CD4-positive, alpha-beta T cell treated with Interferon gamma for 1 hour (primary cell): ENCODE results near the gene NTRK1.
"Not testable (repeated sequence)": the region's sequence is repeated elsewhere in the genome, so short reads cannot be mapped to it uniquely, and the experiment has no call there.

Experiments
- DNase-seq: peaks from one replicate; pipeline ENCODE4 v3.0.0-alpha.2; 2020

NTRK1 gene

GRCh38 chr1:156920233-156921052 lies 59.8 kb downstream of the NTRK1 start, which contains the start of gene LRRC71:
Gene LRRC71 (plus strand): TSS chr1:156920632. CDS start chr1:156920804, 172 bp downstream.
- peak; percentile 29 for DNase-seq

GRCh38 chr1:156921053-156921529 lies 60.4 kb downstream of the NTRK1 start:
- no peak for DNase-seq

- no peak for DNase-seq
Observed at GRCh38 chr1:156922986-156923669, 62.5 kb downstream of the NTRK1 start.

- DNase-seq, result no peak
Observed at GRCh38 chr1:156923670-156924477, 63.2 kb downstream of the NTRK1 start.

GRCh38 chr1:156924478-156925153 lies 64.0 kb downstream of the NTRK1 start:
- DNase-seq, result no peak

DNA sequence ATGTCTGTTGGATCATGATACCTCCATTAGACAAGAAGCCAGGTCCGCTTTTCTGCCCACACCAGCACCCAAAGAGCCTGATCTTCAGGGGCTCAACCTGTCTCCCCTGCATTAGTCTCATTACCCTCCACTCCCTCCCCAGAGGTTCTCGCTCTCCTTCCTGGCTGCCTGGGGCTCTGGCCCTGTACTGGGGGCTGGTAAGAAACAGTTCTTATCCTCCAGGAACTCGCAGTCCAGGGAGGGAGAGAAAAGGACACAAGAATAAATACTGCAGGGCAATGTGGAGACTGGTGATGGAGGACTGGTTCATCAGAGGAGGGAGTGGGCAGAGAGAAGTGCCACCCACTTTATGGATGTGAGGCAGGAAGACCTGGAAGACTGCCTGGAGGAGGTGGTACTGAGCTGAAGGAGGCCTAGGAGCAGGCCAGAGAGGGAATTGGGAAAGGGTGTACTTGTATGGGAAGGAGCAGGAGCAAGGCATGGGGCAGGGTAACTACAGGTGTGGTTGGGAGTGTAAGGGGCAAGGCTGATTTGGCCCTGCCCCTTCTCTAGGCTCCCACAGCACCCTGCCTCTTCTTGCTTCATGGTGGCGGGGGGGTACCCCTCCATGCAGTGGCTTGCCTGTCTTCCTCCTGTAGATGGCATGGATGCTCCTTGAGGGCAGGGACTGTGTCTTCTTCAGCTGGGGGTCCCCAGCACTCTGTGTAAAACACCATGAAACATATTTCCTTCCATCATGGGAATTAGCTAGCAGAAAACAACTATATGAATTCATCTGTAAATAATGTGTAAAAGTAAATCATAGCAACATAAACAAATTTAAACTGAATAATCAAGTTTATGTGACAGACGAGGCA lies 64.7 kb downstream of the NTRK1 start:
- DNase-seq, result no peak

DNA sequence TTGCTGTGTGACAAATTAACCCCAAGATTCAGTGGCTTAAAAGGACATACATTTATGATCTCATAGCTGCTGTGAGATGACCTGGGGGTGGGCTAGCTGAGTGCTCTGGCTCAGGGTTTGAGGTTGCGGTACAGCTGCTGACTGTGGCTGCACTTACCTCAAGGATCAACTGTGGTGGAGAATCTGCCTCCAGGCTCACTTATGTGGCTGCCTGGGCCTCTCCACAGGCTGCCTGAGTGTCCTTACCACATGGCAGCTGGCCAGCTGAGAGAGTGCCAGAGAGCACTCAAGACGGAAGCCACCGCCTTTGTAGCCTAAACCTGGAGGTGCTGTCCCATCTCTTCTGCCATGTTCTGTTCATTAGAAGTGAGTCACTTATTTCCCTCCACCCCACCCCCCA lies 65.5 kb downstream of the NTRK1 start:
- DNase-seq, result no peak

- not testable (repeated sequence) for DNase-seq
Observed at GRCh38 chr1:156926695-156927094, 66.0 kb downstream of the NTRK1 start.

DNA sequence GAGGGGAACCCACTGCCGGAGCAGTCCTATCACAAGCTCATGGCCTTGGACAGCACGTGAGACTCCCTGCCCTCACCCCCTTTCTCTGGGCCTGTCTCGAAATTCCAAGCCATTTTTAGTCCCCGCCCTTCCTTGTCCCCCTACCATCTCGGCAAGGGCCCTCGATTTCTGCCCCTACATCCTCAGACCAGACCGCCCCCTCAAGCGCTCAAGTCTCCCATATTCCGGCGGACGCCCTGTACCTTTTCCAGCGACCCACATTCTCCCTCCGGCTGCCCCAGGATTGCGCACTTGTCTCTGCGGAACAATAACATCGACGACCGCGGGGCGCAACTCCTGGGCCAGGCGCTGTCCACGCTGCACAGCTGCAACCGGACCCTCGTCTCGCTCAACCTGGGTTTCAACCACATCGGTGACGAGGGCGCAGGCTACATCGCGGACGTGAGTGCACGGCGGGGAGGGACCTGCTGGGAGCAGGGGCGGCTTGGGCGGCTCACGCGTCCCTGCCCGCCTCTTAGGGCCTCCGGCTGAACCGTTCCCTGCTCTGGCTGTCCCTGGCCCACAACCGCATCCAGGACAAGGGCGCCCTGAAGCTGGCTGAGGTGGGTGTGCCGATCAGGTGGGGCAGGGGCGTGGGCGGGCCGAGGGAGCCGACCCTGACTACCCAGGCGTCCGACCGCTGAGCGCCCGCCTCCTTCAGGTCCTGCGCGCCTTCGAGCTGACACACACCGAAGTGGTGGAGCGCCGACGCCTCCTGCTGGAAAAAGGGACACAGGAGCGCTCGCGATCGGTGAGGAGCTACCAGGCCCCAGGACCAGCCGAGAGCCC lies 66.8 kb downstream of the NTRK1 start:
- peak; percentile 37 for DNase-seq

DNA sequence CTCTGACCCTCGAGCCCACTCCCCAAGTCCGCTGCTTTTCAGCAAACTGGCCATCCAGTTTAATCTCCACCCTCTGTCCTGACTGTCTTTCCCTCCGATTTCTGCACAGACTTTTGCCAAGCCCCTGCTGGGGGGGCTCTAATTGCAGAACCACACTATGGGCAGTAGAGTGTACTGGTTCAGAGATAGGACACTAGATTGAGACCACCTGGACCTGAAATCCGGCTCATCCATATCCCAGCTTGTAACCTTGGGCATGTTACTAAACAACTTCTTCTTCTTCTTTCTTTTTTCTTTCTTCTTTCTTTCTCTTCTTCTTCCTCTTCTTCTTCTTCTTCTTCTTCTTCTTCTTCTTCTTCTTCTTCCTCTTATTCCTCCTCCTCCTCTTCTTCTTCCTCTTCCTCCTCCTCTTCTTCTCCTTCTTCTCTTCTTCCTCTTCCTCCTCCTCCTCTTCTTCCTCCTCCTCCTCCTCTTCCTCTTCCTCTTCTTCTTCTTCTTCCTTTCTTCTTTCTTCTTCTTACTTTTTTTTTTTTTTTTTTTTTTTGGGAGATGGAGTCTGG lies 67.5 kb downstream of the NTRK1 start:
- no peak for DNase-seq

DNA sequence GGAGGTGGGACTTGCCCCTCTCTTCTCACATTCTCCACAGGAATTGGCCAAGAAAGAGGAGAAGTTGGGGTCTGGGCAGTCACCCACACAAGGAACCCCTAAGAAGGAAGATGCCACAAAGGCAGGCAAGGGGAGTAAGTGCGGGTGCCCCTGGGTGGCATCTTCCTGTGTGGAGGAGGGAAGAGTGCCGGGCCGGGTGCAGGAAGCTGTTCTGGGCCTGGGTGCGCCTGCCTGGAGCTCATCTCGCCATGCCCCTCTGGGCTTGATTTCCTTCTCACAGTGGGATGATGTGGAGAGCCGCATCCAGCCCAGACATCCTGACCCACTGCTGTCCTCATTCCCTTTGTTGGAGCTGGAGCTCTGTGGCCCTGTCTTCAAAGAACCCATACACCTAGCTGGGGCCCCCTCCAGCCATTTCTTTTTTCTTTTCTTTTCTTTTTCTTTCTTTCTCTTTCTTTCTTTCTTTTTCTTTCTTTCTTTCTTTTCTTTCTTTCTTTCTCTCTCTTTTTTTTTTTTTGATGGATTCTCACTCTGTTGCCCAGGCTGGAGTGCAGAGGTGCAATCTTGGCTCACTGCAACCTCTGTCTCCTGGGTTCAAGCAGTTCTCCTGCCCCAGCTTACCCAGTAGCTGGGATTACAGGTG lies 69.1 kb downstream of the NTRK1 start:
- no peak for DNase-seq

DNA sequence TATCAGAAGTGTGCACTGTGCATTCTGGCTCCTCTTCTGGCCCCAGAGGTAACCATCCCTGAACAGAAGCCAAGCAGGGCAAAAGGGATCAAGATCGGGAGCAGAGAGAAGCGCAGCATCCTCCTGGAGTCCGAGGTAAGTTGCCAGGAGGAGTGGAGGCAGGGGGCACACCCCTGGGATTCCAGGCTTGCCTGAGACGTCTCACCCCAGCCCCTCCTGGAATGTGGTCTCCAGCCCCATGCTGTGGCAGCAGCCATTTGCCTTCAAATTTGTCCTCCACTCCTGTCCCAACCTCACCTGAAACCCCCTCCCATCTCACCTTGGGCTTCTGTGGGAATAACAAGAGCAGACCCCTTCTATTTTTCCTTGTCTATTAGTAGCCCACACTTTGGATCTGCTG lies 69.8 kb downstream of the NTRK1 start:
- DNase-seq, result no peak
